Stimulated activated CD8-positive, alpha-beta memory T cell treated with anti-CD3 and anti-CD28 coated beads, Interleukin-12 subunit alpha, Interleukin-12 subunit beta, amount 100 ng/mL, for 24 hours (primary cell): ENCODE data around the gene CCDC85C.

Source experiments
- DNase-seq: peaks from one replicate; pipeline ENCODE4 v3.0.0-alpha.2; 2020; ENCODE audit errors: extremely low read depth

Gene CCDC85C

GRCh38 chr14:99512110-99512449, 91.9 kb downstream of the CCDC85C start:
- DNase-seq = no peak

- DNase-seq = no peak
Observed at GRCh38 chr14:99511421-99512109, 92.4 kb downstream of the CCDC85C start.

- no peak for DNase-seq
Observed at GRCh38 chr14:99510556-99511139, 93.4 kb downstream of the CCDC85C start.

- DNase-seq = no peak
Observed at GRCh38 chr14:99509871-99510555, 94.0 kb downstream of the CCDC85C start.

- DNase-seq = no peak
Observed at GRCh38 chr14:99508896-99509629, 94.9 kb downstream of the CCDC85C start.

- DNase-seq = no peak
Observed at GRCh38 chr14:99507860-99508640, 96.0 kb downstream of the CCDC85C start.

- no peak for DNase-seq
Observed at GRCh38 chr14:99506276-99506675, 97.7 kb downstream of the CCDC85C start.

- no peak for DNase-seq
Observed at GRCh38 chr14:99505089-99505488, 98.9 kb downstream of the CCDC85C start.

- DNase-seq = no peak
Observed at GRCh38 chr14:99503848-99504453, 100.1 kb downstream of the CCDC85C start.

- DNase-seq = no peak
Observed at GRCh38 chr14:99502989-99503421, 101.0 kb downstream of the CCDC85C start.

- no peak for DNase-seq
Observed at GRCh38 chr14:99497894-99498293, 106.1 kb downstream of the CCDC85C start.

GRCh38 chr14:99497341-99497740, 106.7 kb downstream of the CCDC85C start:
- DNase-seq = no peak

- no peak for DNase-seq
Observed at GRCh38 chr14:99484106-99484505, 119.9 kb downstream of the CCDC85C start.

- DNase-seq = no peak
Observed at GRCh38 chr14:99481745-99482099, 122.3 kb downstream of the CCDC85C start.

GRCh38 chr14:99480917-99481744, 122.9 kb downstream of the CCDC85C start, which contains the start of gene CCNK:
TSS of gene CCNK (plus strand) at chr14:99481409. CDS start at chr14:99492678, 11,269 bp downstream.
- peak; percentile 100 for DNase-seq

GRCh38 chr14:99479906-99480869, 123.8 kb downstream of the CCDC85C start, which contains the start of gene SETD3:
TSS of gene SETD3 (minus strand) at chr14:99480859. CDS start at chr14:99465805, 15,054 bp downstream.
- DNase-seq = peak; percentile 8

- no peak for DNase-seq
Observed at GRCh38 chr14:99479160-99479905, 124.7 kb downstream of the CCDC85C start.

GRCh38 chr14:99478128-99478527, 125.9 kb downstream of the CCDC85C start:
- DNase-seq = no peak
